Adrenal gland (tissue), 5 donors: ENCODE data around the gene ZNF576.

ENCODE experiments used
- CTCF ChIP-seq, 6 experiments: fragments of 450-650 bp in 4 of 6; fragments of 200-600 bp in 2 of 6; sonication (generic) in 1 of 6; IDR thresholded peaks; 1 replicate in 5 of 6; 2 replicates in 1 of 6; pipeline versions ENCODE4 v1.5.1 to v1.8.0; 2016 to 2021; ENCODE audit warnings: antibody characterized with exemption in 6 of 6, mild to moderate bottlenecking in 2 of 6, moderate library complexity in 1 of 6
- POLR2A ChIP-seq, 2 donors: fragments of 450-650 bp; IDR thresholded peaks; one replicate each; pipeline ENCODE4 v1.6.1; 2017; ENCODE audit warnings: antibody characterized with exemption in 2 of 2, mild to moderate bottlenecking in 2 of 2, moderate library complexity in 1 of 2
- donor health status: DM: no; HTN: no; CAD: no.

- TF ChIP-seq CTCF (IDR thresholded peaks at IDR 0.05) = no peak
- no peak for TF ChIP-seq POLR2A (IDR thresholded peaks at IDR 0.05)
These were observed 44.3 kb upstream of the ZNF576 start for GRCh38 chr19:43552198-43552450.
